H1 (cell line): Measurements from ENCODE around the gene USH1G. TPM values are rescaled to one million over a fixed set of nuclear protein-coding genes. Genes with fewer than 3 reads are reported as not detected.

Experiments used
- HDAC6 ChIP-seq: IDR thresholded peaks from one replicate; pipeline ENCODE4 v1.7.1; 2012; ENCODE audit warnings: low read depth, mild to moderate bottlenecking, inconsistent platforms, low read length, moderate library complexity
- polyA plus RNA-seq, 7 experiments: library from polyadenylated mRNA; depleted of rRNA in 3 of 7; stranded (reverse) in 5 of 7; unstranded in 2 of 7; fragments of >200 nt in 5 of 7; fragments of 200-250 nt in 2 of 7; gene quantifications; 1 replicate in 5 of 7; 2 replicates in 1 of 7; 4 replicates in 1 of 7; pipeline versions ENCODE4 v1.2.1 to v1.2.3, GENCODE V29; 2011 to 2013; ENCODE audit warnings: missing spikeins in 2 of 7, mixed read lengths in 2 of 7
- total RNA-seq: library from RNA; stranded (reverse); fragmentation: NEBNext Ultra II Directional; extraction: Animal tissue kit (Norgen Biotek cat#: 25700); gene quantifications from 2 replicates; pipeline ENCODE4 v1.2.1, GENCODE V29; 2021

The USH1G gene
- total and polyA plus RNA-seq, 2 of the 8 experiments (the other 6 are each of a cell fraction or from before 2014, with no cell fraction given) = 1.6 to 4.3 TPM

DNA sequence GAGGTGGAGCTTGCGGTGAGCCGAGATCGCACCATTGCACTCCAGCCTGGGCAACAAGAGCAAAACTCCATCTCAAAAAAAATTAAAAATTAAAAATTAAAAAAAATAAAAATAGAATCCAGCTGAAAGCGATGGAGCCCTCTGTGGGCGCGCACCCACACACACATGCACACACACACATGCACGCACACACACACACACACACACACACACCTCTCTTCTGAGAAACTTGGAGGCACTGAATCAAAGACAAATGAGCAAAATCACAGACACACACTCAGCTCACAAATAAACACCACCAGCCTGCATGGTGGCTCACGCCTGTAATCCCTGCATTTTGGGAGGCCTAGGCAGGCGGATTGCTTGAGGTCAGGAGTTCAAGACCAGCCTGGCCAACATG, 20.0 kb downstream of the USH1G start (continued):
- no peak for TF ChIP-seq HDAC6
